Tibial nerve (tissue), 4 donors: ENCODE results near the gene TPD52L2.

Source experiments
- EP300 ChIP-seq, 2 donors: sonication (generic); formaldehyde crosslinking; IDR thresholded peaks; one replicate each; pipeline ENCODE4 v1.6.1; 2017; ENCODE audit warnings: antibody characterized with exemption in 2 of 2, mild to moderate bottlenecking in 1 of 2
- POLR2A ChIP-seq, 2 donors: fragments of 450-650 bp; IDR thresholded peaks; one replicate each; pipeline ENCODE4 v1.6.1; 2017; ENCODE audit warnings: antibody characterized with exemption in 2 of 2, mild to moderate bottlenecking in 2 of 2, moderate library complexity in 2 of 2
- TF ChIP-seq, protein P1 (sequence below), 5 experiments: fragments of 200-600 bp in 3 of 5; fragments of 450-650 bp in 2 of 5; sonication (generic) in 3 of 5; IDR thresholded peaks; one replicate each; pipeline ENCODE4 v1.5.1; 2016 to 2019; ENCODE audit warnings: antibody characterized with exemption in 5 of 5, mild to moderate bottlenecking in 3 of 5, moderate library complexity in 2 of 5

GRCh38 chr20:63896264-63897105 lies 31.4 kb downstream of the TPD52L2 start:
- TF ChIP-seq, protein P1, sequence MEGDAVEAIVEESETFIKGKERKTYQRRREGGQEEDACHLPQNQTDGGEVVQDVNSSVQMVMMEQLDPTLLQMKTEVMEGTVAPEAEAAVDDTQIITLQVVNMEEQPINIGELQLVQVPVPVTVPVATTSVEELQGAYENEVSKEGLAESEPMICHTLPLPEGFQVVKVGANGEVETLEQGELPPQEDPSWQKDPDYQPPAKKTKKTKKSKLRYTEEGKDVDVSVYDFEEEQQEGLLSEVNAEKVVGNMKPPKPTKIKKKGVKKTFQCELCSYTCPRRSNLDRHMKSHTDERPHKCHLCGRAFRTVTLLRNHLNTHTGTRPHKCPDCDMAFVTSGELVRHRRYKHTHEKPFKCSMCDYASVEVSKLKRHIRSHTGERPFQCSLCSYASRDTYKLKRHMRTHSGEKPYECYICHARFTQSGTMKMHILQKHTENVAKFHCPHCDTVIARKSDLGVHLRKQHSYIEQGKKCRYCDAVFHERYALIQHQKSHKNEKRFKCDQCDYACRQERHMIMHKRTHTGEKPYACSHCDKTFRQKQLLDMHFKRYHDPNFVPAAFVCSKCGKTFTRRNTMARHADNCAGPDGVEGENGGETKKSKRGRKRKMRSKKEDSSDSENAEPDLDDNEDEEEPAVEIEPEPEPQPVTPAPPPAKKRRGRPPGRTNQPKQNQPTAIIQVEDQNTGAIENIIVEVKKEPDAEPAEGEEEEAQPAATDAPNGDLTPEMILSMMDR (IDR thresholded peaks at IDR 0.05) = no peak
- no peak for TF ChIP-seq EP300 (IDR thresholded peaks at IDR 0.05)
- no peak for TF ChIP-seq POLR2A (IDR thresholded peaks at IDR 0.05)
